IMR-90 (cell line): Measurements from ENCODE around the gene OR1M1. TPM values are rescaled to one million over a fixed set of nuclear protein-coding genes. Genes with fewer than 3 reads are reported as not detected.

Experiments
- ATAC-seq: fragments of 200-7000 bp; cut with Tn5 transposase; 2 replicates; pipeline ENCODE4 v1.9.1; 2020; ENCODE audit warnings: low read depth, mild to moderate bottlenecking, moderate library complexity
- BruUV-seq: library from RNA; stranded (reverse); fragments of 400-500 nt; replicated peaks from 2 replicates; lab custom pipeline; 2021; lab: Mats Ljungman, UMichigan
- CTCF ChIA-PET: fragments of 300-600 bp; formaldehyde crosslinking; extraction: SDS; loops from one replicate; lab custom pipeline; 2021; ENCODE audit warnings: antibody characterized with exemption; lab: Yijun Ruan, JAX
- POLR2A ChIA-PET: fragments of 300-600 bp; sonication (Branson Sonifier 250); formaldehyde crosslinking; loops from one replicate; lab custom pipeline; 2022; ENCODE audit warnings: antibody characterized with exemption; ENCODE audit not compliant: unreplicated experiment; lab: Charles Lee
- DNase-seq: peaks from one replicate; pipeline ENCODE4 v3.0.0; 2013
- H2AFZ ChIP-seq: replicated peaks from 2 replicates; pipeline ENCODE3; 2013; ENCODE audit warnings: low read length, mild to moderate bottlenecking; ENCODE audit not compliant: poor library complexity
- H2AK5ac ChIP-seq: 2 replicates; pipeline ENCODE4 v1.6.1; 2013; ENCODE audit warnings: low read depth, low read length, inconsistent platforms
- H2AK9ac ChIP-seq: replicated peaks from 2 replicates; pipeline ENCODE3; 2013; ENCODE audit warnings: mild to moderate bottlenecking, low read depth, low read length, moderate library complexity; ENCODE audit not compliant: poor library complexity
- H2BK120ac ChIP-seq: 2 replicates; pipeline ENCODE4 v1.6.1; 2013; ENCODE audit warnings: low read depth, low read length, inconsistent platforms
- H2BK15ac ChIP-seq: 3 replicates; pipeline ENCODE4 v1.6.1; 2013; ENCODE audit warnings: low read depth, low read length, inconsistent platforms
- H2BK20ac ChIP-seq: 2 replicates; pipeline ENCODE4 v1.6.1; 2013; ENCODE audit warnings: low read depth, mild to moderate bottlenecking, inconsistent platforms, low read length, moderate library complexity
- H2BK5ac ChIP-seq: 2 replicates; pipeline ENCODE4 v1.6.1; 2013; ENCODE audit warnings: mild to moderate bottlenecking, low read depth, low read length, inconsistent platforms; ENCODE audit not compliant: poor library complexity, severe bottlenecking
- H3K14ac ChIP-seq: replicated peaks from 2 replicates; pipeline ENCODE4 v1.6.1; 2013; ENCODE audit warnings: low read depth, low read length, inconsistent platforms
- H3K18ac ChIP-seq: 2 replicates; pipeline ENCODE4 v1.6.1; 2013; ENCODE audit warnings: low read depth, low read length, control low read depth
- H3K23ac ChIP-seq: 2 replicates; pipeline ENCODE4 v1.6.1; 2013; ENCODE audit warnings: low read depth, low read length, inconsistent platforms
- H3K27ac ChIP-seq: 2 replicates; pipeline ENCODE4 v1.5.1; 2013; ENCODE audit warnings: mild to moderate bottlenecking, control low read depth, low read length; ENCODE audit not compliant: insufficient read depth
- H3K27me3 ChIP-seq: 2 replicates; pipeline ENCODE4 v1.6.1; 2013; ENCODE audit warnings: low read length; ENCODE audit not compliant: control insufficient read depth, insufficient read depth
- H3K36me3 ChIP-seq: 2 replicates; pipeline ENCODE4 v1.6.1; 2013; ENCODE audit warnings: low read length, mixed read lengths; ENCODE audit not compliant: control insufficient read depth, insufficient read depth
- H3K4ac ChIP-seq: 2 replicates; pipeline ENCODE4 v1.6.1; 2013; ENCODE audit warnings: low read depth, low read length, inconsistent platforms
- H3K4me1 ChIP-seq: 2 replicates; pipeline ENCODE4 v1.6.1; 2013; ENCODE audit warnings: low read length, mixed read lengths; ENCODE audit not compliant: control insufficient read depth, insufficient read depth
- H3K4me2 ChIP-seq: 2 replicates; pipeline ENCODE4 v1.6.1; 2013; ENCODE audit warnings: low read depth, mild to moderate bottlenecking, control low read depth, low read length, moderate library complexity
- H3K4me3 ChIP-seq: 2 replicates; pipeline ENCODE4 v1.5.1; 2013; ENCODE audit warnings: low read depth, mild to moderate bottlenecking, control low read depth, low read length, moderate library complexity; ENCODE audit not compliant: insufficient read depth
- H3K56ac ChIP-seq: 2 replicates; pipeline ENCODE4 v1.6.1; 2013; ENCODE audit warnings: low read length, inconsistent platforms; ENCODE audit not compliant: insufficient read depth; ENCODE audit errors: extremely low read depth
- H3K79me1 ChIP-seq, 2 experiments: 2 replicates each; pipeline ENCODE4 v1.6.1; 2013; ENCODE audit warnings: low read length in 2 of 2, inconsistent platforms in 1 of 2, low read depth in 1 of 2
- H3K9ac ChIP-seq: 2 replicates; pipeline ENCODE4 v1.6.1; 2013; ENCODE audit warnings: low read depth, low read length, control low read depth
- H3K9me1 ChIP-seq: 2 replicates; pipeline ENCODE4 v1.6.1; 2013; ENCODE audit warnings: low read length, inconsistent platforms; ENCODE audit not compliant: insufficient read depth
- H3K9me3 ChIP-seq: 2 replicates; pipeline ENCODE4 v1.6.1; 2013; ENCODE audit warnings: low read length; ENCODE audit not compliant: control insufficient read depth, insufficient read depth
- H4K20me1 ChIP-seq: 2 replicates; pipeline ENCODE4 v1.6.1; 2013; ENCODE audit warnings: low read length, inconsistent platforms; ENCODE audit not compliant: insufficient read depth
- H4K5ac ChIP-seq: 2 replicates; pipeline ENCODE4 v1.6.1; 2013; ENCODE audit warnings: mild to moderate bottlenecking, low read depth, low read length, control low read depth
- H4K8ac ChIP-seq, 2 experiments: 2 replicates each; pipeline ENCODE4 v1.6.1; 2013; ENCODE audit warnings: low read depth in 2 of 2, low read length in 2 of 2, control low read depth in 1 of 2, inconsistent platforms in 1 of 2
- H4K91ac ChIP-seq: 2 replicates; pipeline ENCODE4 v1.6.1; 2013; ENCODE audit warnings: low read depth, low read length, inconsistent platforms; ENCODE audit not compliant: insufficient read depth
- BHLHE40 ChIP-seq: fragments of 150-350 bp; IDR thresholded peaks from 2 replicates; pipeline ENCODE4 v1.6.1; 2016; ENCODE audit warnings: mild to moderate bottlenecking, low read depth, low read length
- CEBPB ChIP-seq: IDR thresholded peaks from 2 replicates; pipeline ENCODE4 v1.6.1; 2012; ENCODE audit warnings: low read depth, low read length, improper control_type of control experiment
- CHD1 ChIP-seq: IDR thresholded peaks from 2 replicates; pipeline ENCODE4 v1.6.1; 2012; ENCODE audit warnings: low read depth, low read length, improper control_type of control experiment
- ELK1 ChIP-seq: fragments of 150-350 bp; IDR thresholded peaks from 2 replicates; pipeline ENCODE4 v1.6.1; 2016; ENCODE audit warnings: low read depth, mild to moderate bottlenecking, low read length, moderate library complexity, borderline replicate concordance
- FOS ChIP-seq: fragments of 150-350 bp; IDR thresholded peaks from 2 replicates; pipeline ENCODE4 v1.6.1; 2016; ENCODE audit warnings: low read depth, low read length
- MAZ ChIP-seq: IDR thresholded peaks from 2 replicates; pipeline ENCODE4 v1.6.1; 2012; ENCODE audit warnings: low read depth, mild to moderate bottlenecking, low read length, improper control_type of control experiment, moderate library complexity, borderline replicate concordance
- MXI1 ChIP-seq: IDR thresholded peaks from 2 replicates; pipeline ENCODE4 v1.6.1; 2012; ENCODE audit warnings: low read depth, mild to moderate bottlenecking, low read length, moderate library complexity, borderline replicate concordance
- RCOR1 ChIP-seq: IDR thresholded peaks from 2 replicates; pipeline ENCODE4 v1.6.1; 2012; ENCODE audit warnings: mild to moderate bottlenecking, low read length, improper control_type of control experiment; ENCODE audit not compliant: insufficient replicate concordance
- SMC3 ChIP-seq: fragments of 150-350 bp; IDR thresholded peaks from 2 replicates; pipeline ENCODE4 v1.6.1; 2016; ENCODE audit warnings: low read depth, mild to moderate bottlenecking, antibody characterized with exemption, low read length, moderate library complexity
- USF2 ChIP-seq: fragments of 150-350 bp; IDR thresholded peaks from 2 replicates; pipeline ENCODE4 v1.6.1; 2017; ENCODE audit warnings: mild to moderate bottlenecking, antibody characterized with exemption, low read length, low read depth
- WGBS, 2 experiments: methylation state at CpG; one replicate each; pipeline versions ENCODE4 v1.1.5 to v1.1.7; 2013; ENCODE audit warnings: missing lambda C conversion rate in 2 of 2; ENCODE audit not compliant: insufficient read length in 1 of 2; ENCODE audit errors: extremely low coverage in 2 of 2; 5-methylcytosine and 5-hydroxymethylcytosine counted together
- dilution Hi-C: fragments of 300-500 bp; cut with HindIII; formaldehyde crosslinking; loops from one replicate; pipeline ENCODE4 v1.14.3; 2018; ENCODE audit warnings: low sequenced_read_pairs; ENCODE audit not compliant: unreplicated experiment
- in situ Hi-C: fragments of 300-500 bp; cut with MboI; formaldehyde crosslinking; loops from 3 replicates; pipeline ENCODE4 v1.14.3; 2019; ENCODE audit warnings: low sequenced_read_pairs, inconsistent platforms, mixed read lengths
- intact Hi-C: fragments of 100-400 bp; cut with micrococcal nuclease; formaldehyde crosslinking; loops from 2 replicates; pipeline ENCODE4 v1.10.0; 2022
- polyA plus RNA-seq, 3 experiments: library from polyadenylated mRNA; depleted of rRNA; stranded (reverse); fragments of >200 nt; gene quantifications; 2 replicates each; pipeline ENCODE4 v1.2.3, GENCODE V29; 2012; ENCODE audit warnings: low replicate concordance in 1 of 3
- total RNA-seq: library from RNA; depleted of rRNA; stranded (reverse); fragments of >200 nt; gene quantifications from 2 replicates; pipeline ENCODE4 v1.2.3, GENCODE V29; 2012

The OR1M1 gene
- total and polyA plus RNA-seq, 2 of the 4 experiments (the other 2 are of a cell fraction): not detected

- Histone ChIP-seq H2BK120ac (no peak overlapping the region), H2BK15ac (no peak overlapping the region), H3K9me1 (no peaks in the 10 kb centered on the region), H3K14ac (no peak overlapping the region), H3K23ac (no peak overlapping the region), H2BK20ac (no peak overlapping the region), H4K8ac (no peak overlapping the region), H2AK9ac (no peak overlapping the region), H3K4me3 (no peak overlapping the region), H3K36me3 (no peaks in the 10 kb centered on the region), H3K56ac (no peak overlapping the region), H3K4me2 (no peak overlapping the region), H2AK5ac (no peak overlapping the region), H2BK5ac (no peak overlapping the region), H3K4me1 (no peaks in the 10 kb centered on the region), H3K27me3 (no peaks in the 10 kb centered on the region), H3K18ac (no peak overlapping the region), H3K9me3 (peaks cover 22% of the 10 kb centered on the region), H2AFZ (no peak overlapping the region), H3K79me1 (no peaks in the 10 kb centered on the region), H4K20me1 (no peaks in the 10 kb centered on the region), H3K27ac (no peak overlapping the region), H3K4ac (no peak overlapping the region), H4K91ac (no peak overlapping the region), H3K9ac (no peak overlapping the region), H4K5ac (no peak overlapping the region)
- in situ Hi-C loops (no loop called here), dilution Hi-C loops (no loop called here), intact Hi-C loops (no loop called here)
- ChIA-PET POLR2A (no interaction called here), CTCF (no interaction called here)
- no CpG with 5 or more reads among the region's 8 CpGs for WGBS, 2 experiments
- no peak for DNase-seq
- TF ChIP-seq FOS (no peak), RCOR1 (no peak), ELK1 (no peak), CEBPB (no peak), MXI1 (no peak), SMC3 (no peak), USF2 (no peak), MAZ (no peak), BHLHE40 (no peak), CHD1 (no peak)
- BruUV-seq: no TSS peak
- ATAC-seq: no peak
Observed at GRCh38 chr19:9061879-9062278, 25.0 kb upstream of the OR1M1 start.
